Pons (tissue), 1 donor: ENCODE results near the gene LBHD2.
A peak's percentile ranks its signal among the peaks of the same experiment; 100 is the strongest.
"Not testable (repeated sequence)": the region's sequence is repeated elsewhere in the genome, so short reads cannot be mapped to it uniquely, and the experiment has no call there.

Source experiments
- DNase-seq: peaks from one replicate; pipeline ENCODE4 v3.0.0-alpha.2; 2016; ENCODE audit warnings: low spot score

The LBHD2 gene

GRCh38 chr14:103084021-103084919 lies at the start of gene LBHD2:
Gene LBHD2, plus strand, starts transcription at chr14:103084210. Its CDS starts 1,803 bp downstream, at chr14:103086013.
- DNase-seq: no peak

- no peak for DNase-seq
These were observed 42.5 kb upstream of the LBHD2 start for GRCh38 chr14:103041464-103041863.

- DNase-seq: no peak
These were observed 40.6 kb upstream of the LBHD2 start for GRCh38 chr14:103043257-103044015.

DNA sequence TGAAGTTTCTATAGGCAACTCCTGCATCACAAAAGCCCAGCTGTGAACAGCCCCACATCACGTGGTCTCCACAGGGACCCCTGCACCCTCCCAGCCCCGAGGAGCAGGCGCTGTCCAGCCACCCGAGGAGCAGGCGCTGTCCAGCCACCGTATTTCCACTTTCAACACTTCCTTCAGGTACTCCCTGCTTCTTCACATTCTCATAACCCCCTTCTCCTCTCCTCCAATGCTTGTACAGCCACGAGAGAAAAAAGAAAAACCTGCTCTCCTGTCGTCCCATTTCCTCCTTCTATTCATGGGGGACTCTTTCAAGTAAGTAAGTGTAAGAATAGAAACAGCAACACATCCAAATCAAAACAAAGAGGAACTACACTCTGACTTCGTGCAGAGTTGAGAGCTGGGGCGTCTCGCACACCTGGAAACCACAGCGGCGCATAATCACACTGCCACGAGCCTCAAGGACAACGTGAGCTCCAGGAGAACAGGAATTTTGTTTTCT lies 38.6 kb upstream of the LBHD2 start:
- DNase-seq: no peak

DNA sequence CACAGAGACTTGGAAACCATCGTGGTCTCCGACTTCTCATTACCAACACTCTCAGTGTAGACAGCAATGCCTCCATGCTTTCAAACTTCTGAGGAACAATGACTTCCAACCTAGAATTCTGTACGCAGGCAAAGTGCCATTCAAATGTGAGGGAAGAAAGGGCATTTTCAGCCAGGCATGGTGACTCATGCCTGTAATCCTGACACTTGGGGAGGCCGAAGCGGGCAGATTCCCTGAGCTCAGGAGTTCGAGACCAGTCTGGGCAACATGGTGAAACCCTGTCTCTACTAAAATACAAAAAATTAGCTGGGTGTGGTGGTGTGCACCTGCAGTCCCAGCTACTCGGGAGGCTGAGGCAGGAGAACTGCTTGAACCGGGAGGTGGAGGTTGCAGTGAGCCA lies 36.6 kb upstream of the LBHD2 start:
- not testable (repeated sequence) for DNase-seq

- DNase-seq: no peak
These were observed 33.1 kb upstream of the LBHD2 start for GRCh38 chr14:103050935-103051334.

DNA sequence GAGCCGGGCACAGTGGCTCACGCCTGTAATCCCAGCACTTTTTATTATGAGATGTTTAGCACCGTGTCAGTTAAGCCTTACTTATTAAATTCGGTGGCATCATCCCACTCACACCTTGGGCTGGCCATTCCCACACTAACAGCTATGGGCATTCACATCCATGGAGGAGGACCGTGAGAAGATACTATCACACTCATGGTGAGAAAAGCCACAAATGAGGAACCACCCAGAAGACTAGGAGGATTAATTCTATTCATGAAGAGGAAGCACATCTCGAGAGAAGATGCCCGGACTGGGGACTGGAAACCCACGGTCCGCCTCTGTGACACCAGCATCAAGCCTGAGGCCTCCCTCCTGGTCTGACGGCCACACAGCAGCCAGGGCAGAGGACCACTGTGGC lies 31.6 kb upstream of the LBHD2 start:
- DNase-seq: no peak

GRCh38 chr14:103055695-103056094 lies 28.3 kb upstream of the LBHD2 start:
- no peak for DNase-seq

DNA sequence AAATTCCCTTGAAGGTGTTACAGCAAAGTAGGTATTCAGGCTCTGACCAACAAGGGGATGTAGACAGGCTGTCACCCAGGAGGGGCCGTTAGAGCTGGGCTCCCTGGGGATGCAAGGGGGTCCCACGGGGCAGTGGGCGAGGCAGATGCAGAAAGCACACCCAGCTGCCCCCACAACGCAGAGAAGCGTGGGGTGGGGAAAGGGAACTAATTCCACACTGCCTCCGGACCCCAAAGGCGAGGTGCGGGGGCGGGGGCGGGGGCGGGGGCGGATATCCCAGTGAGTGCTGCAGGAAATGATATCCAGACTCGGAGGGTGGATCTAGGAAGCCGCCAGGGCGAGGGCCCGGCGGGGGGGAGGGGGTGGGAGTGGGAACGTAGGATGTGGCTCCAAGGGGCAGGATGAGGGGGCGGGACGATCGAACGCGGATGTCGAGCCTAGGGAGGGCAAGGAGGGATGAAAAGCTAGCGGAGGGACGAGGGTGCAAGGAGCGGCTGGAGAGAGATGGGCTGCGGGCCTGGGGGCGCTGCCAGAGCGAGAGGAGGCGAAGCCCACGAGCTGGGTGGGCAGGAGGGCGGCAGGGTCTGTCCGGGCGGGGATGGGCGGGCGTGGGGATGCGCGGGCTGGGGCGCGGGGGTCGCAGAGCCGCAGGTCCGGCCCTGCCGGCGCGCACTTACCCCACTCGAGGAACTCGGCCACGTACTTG lies 27.5 kb upstream of the LBHD2 start:
- no peak for DNase-seq

GRCh38 chr14:103057028-103057371 lies 27.0 kb upstream of the LBHD2 start:
- DNase-seq: no peak

- peak; percentile 86 for DNase-seq
These were observed 26.4 kb upstream of the LBHD2 start, which contains the start of gene CDC42BPB for GRCh38 chr14:103057372-103058163. Gene CDC42BPB, minus strand, starts transcription at chr14:103057549. Its CDS starts 376 bp downstream, at chr14:103057173.

GRCh38 chr14:103058164-103059055 lies 25.6 kb upstream of the LBHD2 start:
- DNase-seq: no peak

DNA sequence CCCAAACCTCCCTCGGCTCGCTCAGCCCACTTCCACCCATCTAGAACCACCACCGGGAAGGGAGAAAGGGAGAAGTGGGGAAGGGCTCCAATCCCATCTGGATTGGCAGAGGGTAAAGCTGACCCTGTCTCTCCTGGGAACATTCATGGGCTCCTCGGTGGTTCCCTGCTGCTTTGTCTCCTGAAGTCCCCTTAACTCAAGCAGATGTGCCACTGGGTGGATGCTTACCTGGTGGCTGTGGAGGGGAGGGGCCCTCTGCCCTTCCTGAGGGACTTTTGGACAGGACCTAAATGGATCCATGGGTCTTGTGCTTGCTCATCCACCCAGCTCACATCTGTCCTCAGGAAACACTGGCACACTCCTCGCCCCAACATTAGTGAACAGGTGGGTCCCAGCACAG lies 24.5 kb upstream of the LBHD2 start:
- DNase-seq: no peak

GRCh38 chr14:103061482-103061976 lies 22.5 kb upstream of the LBHD2 start:
- DNase-seq: no peak

DNA sequence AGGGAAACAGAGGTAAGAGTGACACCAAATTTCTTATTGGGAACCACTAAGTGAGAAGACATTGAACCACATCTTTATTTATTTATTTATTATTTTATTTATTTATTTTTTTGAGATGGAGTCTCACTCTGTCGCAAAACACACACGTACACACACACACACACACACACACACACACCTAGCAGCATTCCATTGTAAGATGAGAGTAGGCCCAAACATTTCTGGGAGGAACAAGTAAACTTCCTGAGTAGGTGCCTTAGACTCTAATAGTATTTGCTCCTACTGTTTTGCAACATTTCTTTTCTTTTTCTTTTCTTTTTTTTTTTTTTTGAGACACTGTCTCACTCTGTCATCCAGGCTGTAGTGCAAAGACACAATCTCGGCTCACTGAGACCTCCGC lies 19.6 kb upstream of the LBHD2 start:
- DNase-seq: no peak

GRCh38 chr14:103064978-103065377 lies 19.0 kb upstream of the LBHD2 start:
- no peak for DNase-seq

DNA sequence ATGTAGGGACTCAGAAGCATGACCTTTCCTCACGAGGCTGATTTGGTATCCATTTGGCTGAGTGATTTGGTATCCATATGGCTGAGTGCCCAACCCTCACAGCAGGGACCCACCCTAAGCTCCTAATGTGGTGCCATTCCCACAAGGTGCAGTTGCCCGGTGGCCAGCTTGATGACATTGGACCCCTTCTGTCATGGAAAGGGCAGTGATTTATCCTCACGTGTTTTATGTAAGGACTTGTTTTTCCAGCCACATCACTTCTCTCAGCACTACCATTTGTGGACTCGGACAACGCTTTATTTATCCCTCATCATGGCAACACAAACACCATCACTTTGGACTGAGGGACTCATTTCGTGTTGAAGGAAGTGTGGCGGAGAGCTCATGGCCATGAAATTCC lies 18.1 kb upstream of the LBHD2 start:
- no peak for DNase-seq

DNA sequence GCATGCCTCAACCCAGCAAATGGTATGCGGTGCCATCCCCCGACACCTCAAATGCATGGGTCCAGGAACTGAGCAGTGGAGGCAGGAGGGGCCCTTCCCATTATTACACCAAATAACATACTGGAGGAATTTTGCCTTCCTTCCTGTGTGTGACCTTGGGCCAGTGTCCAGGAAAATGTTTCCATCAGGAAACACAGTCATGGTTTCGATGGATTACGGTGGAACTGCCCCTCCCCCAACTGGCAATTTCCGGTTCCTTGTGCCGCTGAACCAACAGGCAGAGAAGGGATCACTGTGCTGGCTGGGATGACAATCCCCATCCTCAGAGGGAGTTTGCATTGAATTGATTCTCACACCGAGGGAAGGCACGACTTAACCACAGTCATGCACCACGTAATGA lies 17.6 kb upstream of the LBHD2 start:
- DNase-seq: no peak

DNA sequence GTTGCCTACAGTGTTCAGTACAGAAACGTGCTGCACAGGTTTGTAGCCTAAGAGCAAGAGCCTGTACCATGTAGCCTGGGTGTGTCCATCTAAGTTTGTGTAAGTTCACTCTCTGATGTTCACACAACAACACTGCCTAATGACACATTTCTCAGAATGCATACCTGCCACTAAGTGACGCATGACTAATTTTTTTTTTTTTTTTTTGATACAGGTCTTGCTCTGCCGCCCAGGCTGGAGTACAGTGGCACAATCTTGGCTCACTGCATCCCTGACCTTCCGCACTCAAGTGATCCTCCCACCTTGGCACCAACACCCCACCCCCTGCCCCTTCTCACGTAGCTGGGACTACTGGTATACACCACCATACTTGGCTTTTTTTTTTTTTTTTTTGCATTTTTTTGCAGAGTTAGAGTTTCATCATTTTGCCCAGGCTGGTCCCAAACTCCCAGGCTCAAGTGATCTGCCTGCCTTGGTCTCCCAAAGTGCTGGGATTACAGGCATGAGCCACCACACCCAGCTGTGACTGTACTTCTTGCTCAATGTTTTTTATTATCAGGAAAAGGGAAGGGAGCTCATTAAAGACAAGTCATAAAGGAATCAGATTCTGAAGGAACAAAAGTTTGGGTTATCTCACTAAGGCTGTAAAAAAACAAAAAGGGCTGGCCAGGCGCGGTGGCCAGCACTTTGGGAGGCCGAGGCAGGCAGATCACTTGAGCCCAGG lies 16.6 kb upstream of the LBHD2 start:
- DNase-seq: no peak
